Measurements from ENCODE around the gene ARHGDIG.
"Not testable (repeated sequence)": the region's sequence is repeated elsewhere in the genome, so short reads cannot be mapped to it uniquely, and the experiment has no call there.

The ARHGDIG gene

GRCh38 chr16:264440-264951 is 15.9 kb upstream of the ARHGDIG start:
- ATAC-seq: no peak

DNA sequence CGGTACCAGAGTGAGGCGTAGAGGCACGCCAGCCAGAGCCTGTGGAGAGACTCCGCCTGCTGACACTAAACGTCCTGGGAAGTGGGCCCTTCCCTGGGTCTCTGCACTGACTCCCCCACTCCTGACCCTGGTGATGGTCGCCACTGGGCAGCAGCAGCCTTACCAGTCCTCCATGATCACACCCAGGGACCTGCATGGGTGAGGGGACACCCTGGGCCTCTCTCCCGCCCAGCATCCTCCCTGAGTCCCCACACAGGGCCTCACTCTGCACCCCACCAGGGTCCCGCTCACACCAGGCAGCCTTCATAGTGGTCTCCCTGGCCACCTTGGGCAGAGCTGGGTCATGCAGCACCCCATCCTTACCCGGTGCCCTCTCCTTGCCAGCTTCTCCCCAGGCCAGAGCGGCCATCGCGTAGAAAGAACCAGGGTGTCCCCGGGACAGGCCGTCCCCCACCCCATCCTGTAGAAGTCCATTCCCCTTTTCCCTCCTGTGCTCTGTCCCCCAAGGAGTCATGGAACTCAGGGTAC is 15.3 kb upstream of the ARHGDIG start:
- ATAC-seq: no peak

- no peak for ATAC-seq
These were observed 14.7 kb upstream of the ARHGDIG start for GRCh38 chr16:265711-266110.

- ATAC-seq: no peak
These were observed 13.9 kb upstream of the ARHGDIG start for GRCh38 chr16:266258-267164.

DNA sequence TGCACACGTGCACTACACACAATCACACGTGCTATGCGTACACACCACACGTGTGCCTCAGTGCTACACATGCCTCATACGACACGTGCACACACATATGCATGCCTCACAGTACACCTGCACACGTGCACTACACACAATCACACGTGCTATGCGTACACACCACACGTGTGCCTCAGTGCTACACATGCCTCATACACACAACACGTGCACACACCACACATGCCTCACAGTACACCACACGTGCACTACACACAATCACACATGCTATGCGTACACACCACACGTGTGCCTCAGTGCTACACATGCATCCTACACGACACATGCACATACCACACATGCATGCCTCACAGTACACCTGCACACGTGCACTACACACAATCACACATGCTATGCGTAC is 12.8 kb upstream of the ARHGDIG start:
- ATAC-seq: not testable (repeated sequence)

- ATAC-seq: no peak
These were observed 12.0 kb upstream of the ARHGDIG start for GRCh38 chr16:268141-269053.

- no peak for ATAC-seq
These were observed 11.2 kb upstream of the ARHGDIG start for GRCh38 chr16:269061-269796.

- ATAC-seq: no peak
These were observed 9.8 kb upstream of the ARHGDIG start for GRCh38 chr16:270381-271255.

DNA sequence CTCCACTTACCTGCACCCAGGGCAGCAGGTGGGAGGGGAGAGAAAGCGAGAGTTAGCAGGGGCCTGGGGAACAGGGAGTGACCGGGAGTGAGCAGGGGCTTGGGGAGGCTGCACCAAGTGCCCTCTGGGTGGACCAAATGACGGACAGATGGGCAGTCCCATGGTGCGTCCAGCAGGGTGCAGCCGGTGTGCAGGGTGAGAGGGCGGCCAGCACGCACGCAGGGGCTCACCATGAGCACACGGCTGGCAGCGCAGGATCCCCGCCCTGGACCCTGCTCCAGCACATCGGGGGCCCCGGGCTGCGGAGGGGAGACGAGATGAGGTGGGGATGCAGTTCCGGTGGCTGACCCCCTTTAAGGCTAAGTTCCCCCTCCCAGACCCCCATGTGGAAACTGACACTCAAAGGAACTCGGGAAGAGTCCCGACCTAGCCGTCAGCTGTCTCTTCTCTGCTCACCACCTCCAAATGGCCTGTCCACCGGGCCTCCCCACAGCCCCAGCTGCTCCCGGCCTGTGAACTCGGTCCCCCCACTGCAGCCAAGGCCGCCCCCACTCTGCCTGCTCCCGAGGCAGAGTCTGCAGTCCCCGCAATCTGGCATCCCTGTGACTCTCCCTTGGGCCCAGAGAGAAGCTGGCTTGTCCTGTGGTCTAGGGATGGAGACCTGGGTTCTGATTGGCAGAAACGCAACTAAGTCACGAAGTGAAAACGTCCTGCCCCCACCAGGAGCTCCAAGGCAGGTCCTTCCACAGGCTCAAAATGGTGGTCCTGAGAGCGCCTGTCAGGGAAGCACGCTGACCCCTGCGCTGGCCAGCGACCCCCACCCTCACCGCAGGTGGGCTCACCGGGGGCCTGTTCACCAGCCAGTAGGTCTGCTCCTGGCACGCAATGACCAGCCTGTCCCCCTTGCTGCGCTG is 7.5 kb upstream of the ARHGDIG start:
- no peak for ATAC-seq

DNA sequence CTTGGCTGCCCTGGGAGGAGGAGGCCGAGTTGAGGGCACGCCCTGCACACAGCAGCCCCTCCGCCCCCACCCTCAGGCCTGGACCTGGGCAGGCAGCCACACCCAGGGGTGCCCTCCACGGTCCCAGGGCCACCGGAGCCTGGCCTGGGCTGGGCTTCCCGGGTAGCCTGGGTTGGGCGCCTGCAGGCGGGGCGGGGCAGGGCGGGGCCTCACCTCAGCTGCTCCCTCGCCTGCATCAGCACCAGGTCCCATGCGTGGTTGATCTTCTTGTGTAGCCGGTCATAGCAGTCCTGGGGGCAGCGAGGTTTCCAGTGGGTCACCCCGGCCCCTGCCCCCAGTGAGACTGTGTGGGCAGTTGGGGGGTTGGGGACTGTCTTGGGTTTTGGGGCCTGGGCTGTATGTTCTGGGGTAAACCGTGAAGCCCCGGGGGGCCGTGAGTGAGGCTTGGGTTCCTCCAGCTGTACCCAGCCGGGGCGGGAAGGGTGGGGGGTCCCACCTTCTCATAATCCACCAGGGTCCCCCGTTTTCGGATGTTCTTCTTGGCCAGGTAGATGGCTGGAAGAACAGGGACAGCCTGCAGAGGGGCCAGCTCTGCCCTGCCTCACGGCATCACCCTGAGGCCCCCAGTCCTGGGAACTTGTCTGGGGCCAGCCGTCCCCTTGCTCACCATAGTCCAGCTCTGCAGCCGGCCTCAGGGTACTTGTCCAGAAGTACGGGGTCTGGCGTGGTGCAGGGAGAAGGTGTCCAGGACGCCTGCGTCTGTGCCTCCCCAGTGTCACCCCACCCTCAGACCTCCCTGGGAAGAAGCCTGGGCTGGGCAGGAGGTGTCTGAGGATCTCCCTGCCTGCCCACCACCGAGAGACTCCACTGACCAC is 6.6 kb upstream of the ARHGDIG start:
- no peak for ATAC-seq

- ATAC-seq: peak; percentile 33 to 41
These were observed 5.2 kb upstream of the ARHGDIG start for GRCh38 chr16:275041-275641.

DNA sequence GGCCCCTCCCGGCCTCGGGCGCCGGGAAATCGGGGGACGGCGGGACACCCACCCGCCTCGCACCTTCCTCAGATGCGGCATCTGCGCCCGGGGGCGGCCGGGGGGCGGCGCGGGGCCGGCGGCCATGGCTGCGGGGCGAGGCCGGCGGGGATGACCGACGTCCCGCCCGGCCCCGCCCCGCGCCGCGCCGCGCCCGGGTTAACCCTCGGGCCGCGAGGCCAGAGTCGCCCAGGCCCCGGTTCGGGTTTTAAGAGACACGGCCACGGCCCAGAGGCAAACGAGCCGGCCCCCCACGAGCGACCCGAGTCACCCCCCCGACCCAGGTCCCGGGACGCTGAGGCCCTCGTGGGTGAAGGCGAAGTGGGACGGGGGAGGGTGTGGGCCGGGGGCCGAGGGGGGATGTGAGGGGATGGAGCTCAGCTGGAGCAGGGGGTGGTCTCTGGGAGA is 4.6 kb upstream of the ARHGDIG start, which contains the start of gene RGS11:
Gene RGS11 (minus strand): TSS at position 159 of the 447 bp plus-strand sequence. CDS start 33 bp downstream, at position 126.
- no peak for ATAC-seq

DNA sequence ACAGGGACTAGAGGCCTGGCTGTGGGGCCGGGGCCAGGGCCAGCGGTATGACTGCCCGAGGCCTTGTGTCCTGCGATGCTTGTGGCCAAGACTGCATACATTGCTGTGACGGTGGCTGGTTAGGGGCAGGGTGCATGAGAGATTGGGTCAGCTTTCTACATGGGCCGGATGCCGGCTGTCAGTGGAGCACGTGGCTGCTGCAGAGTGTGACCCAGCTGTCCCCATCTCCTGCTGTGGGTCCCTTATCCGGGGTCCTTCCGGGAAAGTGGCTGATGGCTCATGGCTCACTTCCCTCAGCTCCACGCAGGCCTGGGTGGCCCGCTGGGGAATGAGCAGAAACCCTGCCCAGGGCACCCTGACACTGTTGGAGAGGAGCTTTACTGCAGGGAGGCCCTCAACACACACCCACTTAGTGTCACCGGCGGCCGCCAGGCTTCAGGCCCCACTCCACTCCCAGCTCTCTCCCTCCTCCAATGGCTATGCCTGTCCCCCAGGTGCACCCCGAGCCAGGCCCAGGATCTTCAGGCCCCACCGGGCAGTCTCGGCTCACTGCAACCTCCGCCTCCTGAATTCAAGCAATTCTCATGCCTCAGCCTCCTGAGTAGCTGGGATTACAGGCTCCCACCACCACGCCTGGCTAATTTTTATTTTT is 3.8 kb upstream of the ARHGDIG start:
- ATAC-seq: no peak

GRCh38 chr16:278863-279366 is 1.5 kb upstream of the ARHGDIG start:
- peak; percentile 70 to 80 for ATAC-seq

DNA sequence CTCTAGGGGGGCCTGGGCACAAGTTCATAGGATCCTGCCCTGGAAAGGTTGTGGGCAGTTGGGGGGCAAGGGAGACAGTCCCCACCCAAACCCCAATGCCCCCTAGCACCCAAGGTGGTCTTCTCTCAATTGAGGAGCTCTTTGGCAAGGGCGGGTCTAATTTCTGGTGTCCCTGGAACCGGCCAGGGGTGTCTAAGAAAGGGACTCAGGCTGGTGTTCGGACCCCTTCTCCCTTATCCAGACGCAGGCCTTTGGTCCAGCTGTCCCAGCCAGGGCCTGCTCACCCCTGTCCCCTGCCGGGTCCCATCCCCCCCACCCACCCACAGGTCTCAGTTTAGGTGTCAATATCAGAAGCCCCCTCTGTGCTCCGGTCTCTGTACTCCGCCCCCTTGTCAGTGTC is 860 bp upstream of the ARHGDIG start:
- ATAC-seq: no peak

- no peak for ATAC-seq
These were observed 358 bp upstream of the ARHGDIG start for GRCh38 chr16:280005-280460.

- ATAC-seq: no peak
These were observed 734 bp downstream of the ARHGDIG start for GRCh38 chr16:280991-281659.
